HepG2 (cell line): ENCODE results near the gene ARRDC4. TPM values are rescaled to one million over a fixed set of nuclear protein-coding genes. Genes with fewer than 3 reads are reported as not detected.

Experiments used
- ATAC-seq: fragments of 200-7000 bp; cut with Tn5 transposase; 3 replicates; pipeline ENCODE4 v1.9.1; 2020; ENCODE audit warnings: mild to moderate bottlenecking, moderate library complexity
- BruUV-seq: library from RNA; stranded (reverse); fragments of 400-500 nt; replicated peaks from 2 replicates; lab custom pipeline; 2021; lab: Mats Ljungman, UMichigan
- CTCF ChIA-PET: fragments of 300-600 bp; formaldehyde crosslinking; extraction: SDS; loops from one replicate; lab custom pipeline; 2021; ENCODE audit warnings: low total read pairs, inconsistent platforms, low intra/inter-chr PET ratio; lab: Yijun Ruan, JAX
- POLR2A ChIA-PET: fragments of 350-600 bp; sonication (Branson Sonifier 250); formaldehyde crosslinking; loops from one replicate; lab custom pipeline; 2020; ENCODE audit warnings: antibody characterized with exemption, inconsistent platforms; lab: Yijun Ruan, JAX
- DNase-seq: peaks from one replicate; pipeline ENCODE4 v3.0.0-alpha.2; 2015; ENCODE audit warnings: low spot score
- FAIRE-seq: peaks from 3 replicates; lab custom pipeline; 2011; peaks lifted over from hg19 to GRCh38; lab: Jason Lieb, UNC
- H2AFZ ChIP-seq: one replicate; pipeline ENCODE4 v1.6.1; 2011; ENCODE audit warnings: low read length, inconsistent platforms
- H3K27ac ChIP-seq: fragments of 300-600 bp; 3 replicates; pipeline ENCODE4 v1.8.0; 2011; ENCODE audit warnings: mixed run types, mild to moderate bottlenecking, mixed read lengths, low read length, inconsistent platforms; ENCODE audit not compliant: insufficient read depth; ENCODE audit errors: extremely low read length
- H3K27me3 ChIP-seq, 2 experiments: fragments of 200-600 bp in 1 of 2; 2 replicates in 1 of 2; 3 replicates in 1 of 2; pipeline versions ENCODE4 v1.6.0 to v1.8.0; 2011; ENCODE audit warnings: low read length in 2 of 2, mild to moderate bottlenecking in 2 of 2, moderate library complexity in 2 of 2, inconsistent platforms in 1 of 2; ENCODE audit not compliant: insufficient read depth in 2 of 2, control insufficient read depth in 1 of 2
- H3K36me3 ChIP-seq, 2 experiments: fragments of 200-600 bp in 1 of 2; replicated peaks in 1 of 2; 2 replicates in 1 of 2; 3 replicates in 1 of 2; pipeline versions ENCODE4 v1.5.1 to v1.8.0; 2011; ENCODE audit warnings: low read length in 2 of 2, inconsistent platforms in 1 of 2; ENCODE audit not compliant: insufficient read depth in 2 of 2, control insufficient read depth in 1 of 2
- H3K4me1 ChIP-seq: 2 replicates; pipeline ENCODE4 v1.5.1; 2012; ENCODE audit warnings: low read length, inconsistent platforms; ENCODE audit not compliant: insufficient read depth
- H3K4me2 ChIP-seq: 2 replicates; pipeline ENCODE4 v1.6.0; 2011; ENCODE audit warnings: low read depth, low read length, inconsistent platforms
- H3K4me3 ChIP-seq, 3 experiments: fragments of 200-600 bp in 1 of 3; sonication (generic), shearing (Covaris generic) in 1 of 3; replicated peaks in 1 of 3; 2 replicates each; pipeline ENCODE4 v1.5.1; 2011 to 2016; ENCODE audit warnings: low read length in 3 of 3, inconsistent platforms in 2 of 3, low read depth in 2 of 3, mild to moderate bottlenecking in 2 of 3, control low read depth in 1 of 3, mixed read lengths in 1 of 3; ENCODE audit not compliant: insufficient read depth in 1 of 3
- H3K79me2 ChIP-seq: one replicate; pipeline ENCODE4 v1.6.1; 2011; ENCODE audit warnings: low read length, inconsistent platforms; ENCODE audit not compliant: insufficient read depth
- H3K9ac ChIP-seq: 2 replicates; pipeline ENCODE4 v1.6.0; 2011; ENCODE audit warnings: mild to moderate bottlenecking, low read depth, low read length, inconsistent platforms; ENCODE audit not compliant: insufficient read depth
- H3K9me3 ChIP-seq: 2 replicates; pipeline ENCODE4 v1.5.1; 2012; ENCODE audit warnings: mild to moderate bottlenecking, low read length
- H4K20me1 ChIP-seq: 2 replicates; pipeline ENCODE4 v1.6.0; 2011; ENCODE audit warnings: inconsistent platforms, mild to moderate bottlenecking, low read length, moderate library complexity; ENCODE audit not compliant: insufficient read depth
- IRF2 ChIP-seq: IDR thresholded peaks from 2 replicates; pipeline ENCODE4 v1.6.1; 2018; ENCODE audit warnings: missing genetic modification reagents, missing compliant biosample characterization
- LCORL ChIP-seq, 2 experiments: fragments of 450-650 bp in 1 of 2; sonication (generic) in 1 of 2; formaldehyde crosslinking in 1 of 2; IDR thresholded peaks; 2 replicates each; pipeline versions ENCODE4 v1.5.0 to v1.6.1; 2017 to 2020; ENCODE audit warnings: antibody characterized with exemption in 1 of 2, missing genetic modification reagents in 1 of 2
- MAZ ChIP-seq, 2 experiments: sonication (generic) in 1 of 2; formaldehyde crosslinking in 1 of 2; IDR thresholded peaks; 2 replicates each; pipeline versions ENCODE4 v1.5.0 to v1.6.1; 2012 to 2020; ENCODE audit warnings: low read depth in 2 of 2, mild to moderate bottlenecking in 2 of 2, borderline replicate concordance in 1 of 2, improper control_type of control experiment in 1 of 2, low read length in 1 of 2, missing genetic modification reagents in 1 of 2, moderate library complexity in 1 of 2
- SP140L ChIP-seq: sonication (generic); formaldehyde crosslinking; IDR thresholded peaks from 2 replicates; pipeline ENCODE4 v1.4.0; 2020; ENCODE audit warnings: missing genetic modification reagents, borderline replicate concordance
- SYNCRIP ChIP-seq: fragments of 200-400 bp; formaldehyde crosslinking; IDR thresholded peaks from 2 replicates; pipeline ENCODE4 v1.6.1; 2018; ENCODE audit warnings: mild to moderate bottlenecking, low read depth, low read length; ENCODE audit not compliant: insufficient read depth
- ZFP41 ChIP-seq: sonication (generic); formaldehyde crosslinking; IDR thresholded peaks from 2 replicates; pipeline ENCODE4 v1.4.0; 2020; ENCODE audit warnings: mild to moderate bottlenecking, missing genetic modification reagents, borderline replicate concordance
- ZNF251 ChIP-seq: sonication (generic); formaldehyde crosslinking; IDR thresholded peaks from 2 replicates; pipeline ENCODE4 v1.9.0; 2021; ENCODE audit warnings: mild to moderate bottlenecking, missing genetic modification reagents
- WGBS: methylation state at CpG from one replicate; pipeline ENCODE4 v1.1.6; 2017; ENCODE audit warnings: low lambda C conversion rate; 5-methylcytosine and 5-hydroxymethylcytosine counted together
- in situ Hi-C: cut with HindIII; loops from 2 replicates; pipeline ENCODE4 v1.10.0; 2017; ENCODE audit warnings: low pct_unique_long_range_greater_than_20kb; ENCODE audit not compliant: extremely low pct_ligation_motif_present
- intact Hi-C: fragments of 100-400 bp; cut with micrococcal nuclease; formaldehyde crosslinking; loops from one replicate; pipeline ENCODE4 v1.10.0; 2022; ENCODE audit not compliant: unreplicated experiment
- polyA plus RNA-seq, 8 experiments: library from polyadenylated mRNA; depleted of rRNA in 3 of 8; stranded (reverse) in 7 of 8; unstranded in 1 of 8; fragments of >200 nt; fragmentation: Illumina TruSeq in 4 of 8; extraction: Trizol in 4 of 8; gene quantifications; 2 replicates each; pipeline versions ENCODE4 v1.2.1 to v1.2.3, GENCODE V29; 2011 to 2016; ENCODE audit warnings: low read depth in 4 of 8, missing spikeins in 1 of 8, mixed read lengths in 1 of 8; ENCODE audit not compliant: insufficient read depth in 1 of 8
- total RNA-seq, 5 experiments: library from RNA; depleted of rRNA; stranded (reverse); fragments of >200 nt; fragmentation: Illumina TruSeq; extraction: Trizol; gene quantifications; 2 replicates each; pipeline ENCODE4 v1.2.3, GENCODE V29; 2016; ENCODE audit warnings: low read depth in 1 of 5
- TF ChIP-seq, protein P1 (sequence below): sonication (generic); formaldehyde crosslinking; IDR thresholded peaks from 2 replicates; pipeline ENCODE4 v1.5.0; 2020; ENCODE audit warnings: mild to moderate bottlenecking, missing genetic modification reagents, borderline replicate concordance
- TF ChIP-seq, protein P2 (sequence below): sonication (generic); formaldehyde crosslinking; IDR thresholded peaks from 2 replicates; pipeline ENCODE4 v1.8.1; 2023; ENCODE audit warnings: mild to moderate bottlenecking, missing genetic modification reagents, borderline replicate concordance
- TF ChIP-seq, protein P3 (sequence below): IDR thresholded peaks from 2 replicates; pipeline ENCODE4 v1.6.1; 2016; ENCODE audit warnings: low read depth, missing genetic modification reagents, missing compliant biosample characterization

Gene ARRDC4
- total and polyA plus RNA-seq, 2 of the 13 experiments (the other 11 are each of a cell fraction or from before 2014, with no cell fraction given), result 1.5 to 2.5 TPM

DNA sequence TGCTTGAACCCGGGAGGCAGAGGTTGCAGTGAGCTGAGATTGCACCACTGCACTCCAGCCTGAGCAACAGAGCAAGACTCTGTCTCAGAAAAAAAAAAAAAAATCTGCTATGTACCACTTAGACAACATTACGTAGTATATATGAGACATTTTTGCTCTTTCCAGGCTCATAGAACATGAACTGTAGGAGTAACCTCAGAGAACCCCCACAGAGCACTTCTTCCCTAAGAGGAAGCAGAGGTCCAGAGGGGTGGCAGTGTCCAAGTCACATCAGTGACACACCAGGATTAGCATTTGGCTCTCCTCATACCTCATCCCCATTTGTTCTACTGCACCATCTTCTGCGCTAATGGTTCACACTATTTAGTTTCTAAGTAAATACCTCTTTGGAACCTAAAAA is 33.7 kb downstream of the ARRDC4 start:
- ChIA-PET POLR2A (no interaction called here), CTCF (no interaction called here)
- Histone ChIP-seq H4K20me1 (no peaks in the 10 kb centered on the region), H3K36me3 (no peaks in the 10 kb centered on the region), H3K27ac (no peak overlapping the region), H3K4me2 (no peak overlapping the region), H3K79me2 (no peaks in the 10 kb centered on the region), H3K4me3 (no peak overlapping the region), H2AFZ (no peak overlapping the region), H3K4me1 (peaks cover 16% of the 10 kb centered on the region; the same call in 1 of the 2 replicates), H3K27me3 (no peaks in the 10 kb centered on the region), H3K9ac (no peak overlapping the region), H3K9me3 (no peaks in the 10 kb centered on the region)
- in situ Hi-C loops, result no loop called here
- DNase-seq, result no peak
- no peak for ATAC-seq
- FAIRE-seq, result no peak
- no TSS peak for BruUV-seq
- intact Hi-C loops, result loop anchor here (10.0 kb wide), 1 partner anchor 89 kb away; no protein-coding TSS in a partner anchor
- WGBS, result 64% methylated on average over 3 of the region's 3 CpGs
- TF ChIP-seq, protein P1, sequence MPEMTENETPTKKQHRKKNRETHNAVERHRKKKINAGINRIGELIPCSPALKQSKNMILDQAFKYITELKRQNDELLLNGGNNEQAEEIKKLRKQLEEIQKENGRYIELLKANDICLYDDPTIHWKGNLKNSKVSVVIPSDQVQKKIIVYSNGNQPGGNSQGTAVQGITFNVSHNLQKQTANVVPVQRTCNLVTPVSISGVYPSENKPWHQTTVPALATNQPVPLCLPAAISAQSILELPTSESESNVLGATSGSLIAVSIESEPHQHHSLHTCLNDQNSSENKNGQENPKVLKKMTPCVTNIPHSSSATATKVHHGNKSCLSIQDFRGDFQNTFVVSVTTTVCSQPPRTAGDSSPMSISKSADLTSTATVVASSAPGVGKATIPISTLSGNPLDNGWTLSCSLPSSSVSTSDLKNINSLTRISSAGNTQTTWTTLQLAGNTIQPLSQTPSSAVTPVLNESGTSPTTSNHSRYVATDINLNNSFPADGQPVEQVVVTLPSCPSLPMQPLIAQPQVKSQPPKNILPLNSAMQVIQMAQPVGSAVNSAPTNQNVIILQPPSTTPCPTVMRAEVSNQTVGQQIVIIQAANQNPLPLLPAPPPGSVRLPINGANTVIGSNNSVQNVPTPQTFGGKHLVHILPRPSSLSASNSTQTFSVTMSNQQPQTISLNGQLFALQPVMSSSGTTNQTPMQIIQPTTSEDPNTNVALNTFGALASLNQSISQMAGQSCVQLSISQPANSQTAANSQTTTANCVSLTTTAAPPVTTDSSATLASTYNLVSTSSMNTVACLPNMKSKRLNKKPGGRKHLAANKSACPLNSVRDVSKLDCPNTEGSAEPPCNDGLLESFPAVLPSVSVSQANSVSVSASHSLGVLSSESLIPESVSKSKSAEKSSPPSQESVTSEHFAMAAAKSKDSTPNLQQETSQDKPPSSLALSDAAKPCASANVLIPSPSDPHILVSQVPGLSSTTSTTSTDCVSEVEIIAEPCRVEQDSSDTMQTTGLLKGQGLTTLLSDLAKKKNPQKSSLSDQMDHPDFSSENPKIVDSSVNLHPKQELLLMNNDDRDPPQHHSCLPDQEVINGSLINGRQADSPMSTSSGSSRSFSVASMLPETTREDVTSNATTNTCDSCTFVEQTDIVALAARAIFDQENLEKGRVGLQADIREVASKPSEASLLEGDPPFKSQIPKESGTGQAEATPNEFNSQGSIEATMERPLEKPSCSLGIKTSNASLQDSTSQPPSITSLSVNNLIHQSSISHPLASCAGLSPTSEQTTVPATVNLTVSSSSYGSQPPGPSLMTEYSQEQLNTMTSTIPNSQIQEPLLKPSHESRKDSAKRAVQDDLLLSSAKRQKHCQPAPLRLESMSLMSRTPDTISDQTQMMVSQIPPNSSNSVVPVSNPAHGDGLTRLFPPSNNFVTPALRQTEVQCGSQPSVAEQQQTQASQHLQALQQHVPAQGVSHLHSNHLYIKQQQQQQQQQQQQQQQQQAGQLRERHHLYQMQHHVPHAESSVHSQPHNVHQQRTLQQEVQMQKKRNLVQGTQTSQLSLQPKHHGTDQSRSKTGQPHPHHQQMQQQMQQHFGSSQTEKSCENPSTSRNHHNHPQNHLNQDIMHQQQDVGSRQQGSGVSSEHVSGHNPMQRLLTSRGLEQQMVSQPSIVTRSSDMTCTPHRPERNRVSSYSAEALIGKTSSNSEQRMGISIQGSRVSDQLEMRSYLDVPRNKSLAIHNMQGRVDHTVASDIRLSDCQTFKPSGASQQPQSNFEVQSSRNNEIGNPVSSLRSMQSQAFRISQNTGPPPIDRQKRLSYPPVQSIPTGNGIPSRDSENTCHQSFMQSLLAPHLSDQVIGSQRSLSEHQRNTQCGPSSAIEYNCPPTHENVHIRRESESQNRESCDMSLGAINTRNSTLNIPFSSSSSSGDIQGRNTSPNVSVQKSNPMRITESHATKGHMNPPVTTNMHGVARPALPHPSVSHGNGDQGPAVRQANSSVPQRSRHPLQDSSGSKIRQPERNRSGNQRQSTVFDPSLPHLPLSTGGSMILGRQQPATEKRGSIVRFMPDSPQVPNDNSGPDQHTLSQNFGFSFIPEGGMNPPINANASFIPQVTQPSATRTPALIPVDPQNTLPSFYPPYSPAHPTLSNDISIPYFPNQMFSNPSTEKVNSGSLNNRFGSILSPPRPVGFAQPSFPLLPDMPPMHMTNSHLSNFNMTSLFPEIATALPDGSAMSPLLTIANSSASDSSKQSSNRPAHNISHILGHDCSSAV, result no peak
- no peak for TF ChIP-seq IRF2 (CRISPR knock-in tag)
- TF ChIP-seq ZFP41, result no peak
- no peak for TF ChIP-seq SYNCRIP
- TF ChIP-seq, protein P2, sequence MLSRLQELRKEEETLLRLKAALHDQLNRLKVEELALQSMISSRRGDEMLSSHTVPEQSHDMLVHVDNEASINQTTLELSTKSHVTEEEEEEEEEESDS (CRISPR knock-in tag), result no peak
- TF ChIP-seq, protein P3, sequence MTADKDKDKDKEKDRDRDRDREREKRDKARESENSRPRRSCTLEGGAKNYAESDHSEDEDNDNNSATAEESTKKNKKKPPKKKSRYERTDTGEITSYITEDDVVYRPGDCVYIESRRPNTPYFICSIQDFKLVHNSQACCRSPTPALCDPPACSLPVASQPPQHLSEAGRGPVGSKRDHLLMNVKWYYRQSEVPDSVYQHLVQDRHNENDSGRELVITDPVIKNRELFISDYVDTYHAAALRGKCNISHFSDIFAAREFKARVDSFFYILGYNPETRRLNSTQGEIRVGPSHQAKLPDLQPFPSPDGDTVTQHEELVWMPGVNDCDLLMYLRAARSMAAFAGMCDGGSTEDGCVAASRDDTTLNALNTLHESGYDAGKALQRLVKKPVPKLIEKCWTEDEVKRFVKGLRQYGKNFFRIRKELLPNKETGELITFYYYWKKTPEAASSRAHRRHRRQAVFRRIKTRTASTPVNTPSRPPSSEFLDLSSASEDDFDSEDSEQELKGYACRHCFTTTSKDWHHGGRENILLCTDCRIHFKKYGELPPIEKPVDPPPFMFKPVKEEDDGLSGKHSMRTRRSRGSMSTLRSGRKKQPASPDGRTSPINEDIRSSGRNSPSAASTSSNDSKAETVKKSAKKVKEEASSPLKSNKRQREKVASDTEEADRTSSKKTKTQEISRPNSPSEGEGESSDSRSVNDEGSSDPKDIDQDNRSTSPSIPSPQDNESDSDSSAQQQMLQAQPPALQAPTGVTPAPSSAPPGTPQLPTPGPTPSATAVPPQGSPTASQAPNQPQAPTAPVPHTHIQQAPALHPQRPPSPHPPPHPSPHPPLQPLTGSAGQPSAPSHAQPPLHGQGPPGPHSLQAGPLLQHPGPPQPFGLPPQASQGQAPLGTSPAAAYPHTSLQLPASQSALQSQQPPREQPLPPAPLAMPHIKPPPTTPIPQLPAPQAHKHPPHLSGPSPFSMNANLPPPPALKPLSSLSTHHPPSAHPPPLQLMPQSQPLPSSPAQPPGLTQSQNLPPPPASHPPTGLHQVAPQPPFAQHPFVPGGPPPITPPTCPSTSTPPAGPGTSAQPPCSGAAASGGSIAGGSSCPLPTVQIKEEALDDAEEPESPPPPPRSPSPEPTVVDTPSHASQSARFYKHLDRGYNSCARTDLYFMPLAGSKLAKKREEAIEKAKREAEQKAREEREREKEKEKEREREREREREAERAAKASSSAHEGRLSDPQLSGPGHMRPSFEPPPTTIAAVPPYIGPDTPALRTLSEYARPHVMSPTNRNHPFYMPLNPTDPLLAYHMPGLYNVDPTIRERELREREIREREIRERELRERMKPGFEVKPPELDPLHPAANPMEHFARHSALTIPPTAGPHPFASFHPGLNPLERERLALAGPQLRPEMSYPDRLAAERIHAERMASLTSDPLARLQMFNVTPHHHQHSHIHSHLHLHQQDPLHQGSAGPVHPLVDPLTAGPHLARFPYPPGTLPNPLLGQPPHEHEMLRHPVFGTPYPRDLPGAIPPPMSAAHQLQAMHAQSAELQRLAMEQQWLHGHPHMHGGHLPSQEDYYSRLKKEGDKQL (CRISPR knock-in tag), result no peak
- no peak for TF ChIP-seq MAZ (IDR thresholded peaks at IDR 0.05; ENCODE audit: borderline replicate concordance, low read depth, low read length)
- TF ChIP-seq MAZ (CRISPR knock-in tag; IDR thresholded peaks at IDR 0.05; ENCODE audit: low read depth), result no peak
- TF ChIP-seq ZNF251, result no peak
- TF ChIP-seq SP140L (CRISPR knock-in tag), result no peak
- TF ChIP-seq LCORL (IDR thresholded peaks at IDR 0.05), result no peak
- no peak for TF ChIP-seq LCORL (CRISPR knock-in tag; IDR thresholded peaks at IDR 0.05)
